Loucy (cell line): Measurements from ENCODE around the gene CD28.

ENCODE experiments used
- H2AFZ ChIP-seq: fragments of 200-600 bp; sonication (generic); 2 replicates; pipeline ENCODE4 v1.6.0; 2016; ENCODE audit warnings: antibody characterized with exemption, mild to moderate bottlenecking, low read length, moderate library complexity
- H3F3A ChIP-seq: fragments of 200-600 bp; 2 replicates; pipeline ENCODE4 v1.6.0; 2016; ENCODE audit warnings: antibody characterized with exemption, low read depth, mild to moderate bottlenecking
- H3K27me3 ChIP-seq: fragments of 200-600 bp; sonication (generic); 2 replicates; pipeline ENCODE4 v1.6.1; 2014; ENCODE audit warnings: low read length, mild to moderate bottlenecking; ENCODE audit not compliant: insufficient read depth, poor library complexity, severe bottlenecking
- H3K36me3 ChIP-seq: fragments of 200-600 bp; sonication (generic); 2 replicates; pipeline ENCODE4 v1.6.1; 2016; ENCODE audit warnings: low read length; ENCODE audit not compliant: insufficient read depth
- H3K4me1 ChIP-seq: fragments of 200-600 bp; sonication (generic); 2 replicates; pipeline ENCODE4 v1.5.1; 2014; ENCODE audit warnings: low read length, mild to moderate bottlenecking; ENCODE audit not compliant: insufficient read depth, poor library complexity, severe bottlenecking
- H3K4me2 ChIP-seq: fragments of 200-600 bp; sonication (generic); 2 replicates; pipeline ENCODE4 v1.6.0; 2014; ENCODE audit warnings: antibody characterized with exemption, low read length, low read depth, mild to moderate bottlenecking; ENCODE audit not compliant: poor library complexity, severe bottlenecking
- H3K4me3 ChIP-seq: fragments of 200-600 bp; sonication (generic); 2 replicates; pipeline ENCODE4 v1.5.1; 2014; ENCODE audit warnings: low read length, mild to moderate bottlenecking, mixed read lengths; ENCODE audit not compliant: poor library complexity, severe bottlenecking
- H3K79me2 ChIP-seq: fragments of 200-600 bp; sonication (generic); 2 replicates; pipeline ENCODE4 v1.6.1; 2014; ENCODE audit warnings: low read length; ENCODE audit not compliant: insufficient read depth
- H3K9ac ChIP-seq: fragments of 200-600 bp; sonication (generic); 2 replicates; pipeline ENCODE4 v1.6.0; 2014; ENCODE audit warnings: mild to moderate bottlenecking, low read depth, low read length, moderate library complexity; ENCODE audit not compliant: poor library complexity, severe bottlenecking
- H3K9me2 ChIP-seq: fragments of 200-600 bp; sonication (generic); replicated peaks from 2 replicates; pipeline ENCODE4 v1.6.1; 2016; ENCODE audit warnings: low read depth, low read length, mixed read lengths
- H3K9me3 ChIP-seq: fragments of 200-600 bp; sonication (generic); 2 replicates; pipeline ENCODE4 v1.6.1; 2014; ENCODE audit warnings: mild to moderate bottlenecking, antibody characterized with exemption, low read length, low read depth; ENCODE audit not compliant: insufficient read depth
- H4K20me1 ChIP-seq: fragments of 200-600 bp; sonication (generic); 2 replicates; pipeline ENCODE4 v1.6.0; 2014; ENCODE audit warnings: antibody characterized with exemption, low read length, mild to moderate bottlenecking; ENCODE audit not compliant: insufficient read depth, poor library complexity, severe bottlenecking
- EZH2phosphoT487 ChIP-seq: fragments of 200-600 bp; IDR thresholded peaks from 2 replicates; pipeline ENCODE4 v1.6.1; 2018; ENCODE audit warnings: antibody characterized with exemption, mild to moderate bottlenecking, moderate library complexity, borderline replicate concordance
- TF ChIP-seq, protein P1 (sequence below): fragments of 200-600 bp; sonication (generic); conservative IDR thresholded peaks from 2 replicates; pipeline ENCODE4 v1.5.1; 2014; ENCODE audit warnings: mild to moderate bottlenecking, antibody characterized with exemption, low read length

Gene CD28

GRCh38 chr2:203691149-203691548, 15.3 kb upstream of the CD28 start:
- H3F3A ChIP-seq: no peaks in the 10 kb centered on the region
- H3K9me2 ChIP-seq: no peaks in the 10 kb centered on the region
- no peaks in the 10 kb centered on the region for H4K20me1 ChIP-seq
- H3K4me2 ChIP-seq: no peak overlapping the region
- H3K9ac ChIP-seq: no peak overlapping the region
- H3K4me1 ChIP-seq: peaks cover 18% of the 10 kb centered on the region
- no peak overlapping the region for H3K4me3 ChIP-seq
- H3K79me2 ChIP-seq: no peaks in the 10 kb centered on the region
- no peak for TF ChIP-seq EZH2phosphoT487
- no peaks in the 10 kb centered on the region for H3K36me3 ChIP-seq
- no peaks in the 10 kb centered on the region for H3K27me3 ChIP-seq
- no peaks in the 10 kb centered on the region for H3K9me3 ChIP-seq
- peak overlapping the region; percentile 16; the same call in 1 of the 2 replicates for H2AFZ ChIP-seq

DNA sequence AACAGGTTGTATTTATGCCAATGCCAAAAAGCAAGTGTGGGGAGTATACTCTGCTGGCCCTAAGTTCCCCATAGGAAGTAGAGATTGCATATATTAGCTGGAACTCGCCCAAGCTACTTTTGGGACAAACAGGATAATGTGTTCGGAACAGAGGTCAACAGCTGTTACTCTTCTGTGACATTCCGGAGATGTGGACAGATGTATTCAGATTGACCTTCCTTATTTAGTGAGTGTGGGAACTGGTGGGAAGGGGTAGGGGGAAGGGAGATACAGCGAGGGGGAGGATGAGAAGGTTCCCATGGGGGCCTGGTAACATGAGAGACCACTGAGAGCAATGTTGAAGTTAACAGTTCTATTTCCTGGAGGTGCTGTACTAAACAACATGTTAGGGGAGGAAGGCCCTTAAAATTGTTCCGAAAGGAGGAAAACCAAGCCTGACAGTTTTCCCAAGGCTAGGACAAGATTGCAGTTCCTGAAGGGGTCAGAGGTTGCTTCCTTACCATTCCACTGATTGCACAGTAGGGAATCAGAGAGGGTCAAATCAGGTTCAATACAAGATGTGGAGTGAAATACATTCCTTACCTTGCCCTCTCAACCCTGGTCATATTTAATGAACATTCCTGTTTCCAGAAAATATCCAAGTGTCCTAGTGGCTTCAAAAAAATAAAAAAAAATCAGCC, 14.3 kb upstream of the CD28 start:
- no peak overlapping the region for H3K4me2 ChIP-seq
- no peaks in the 10 kb centered on the region for H3K27me3 ChIP-seq
- no peaks in the 10 kb centered on the region for H3K79me2 ChIP-seq
- no peaks in the 10 kb centered on the region for H3F3A ChIP-seq
- H3K36me3 ChIP-seq: no peaks in the 10 kb centered on the region
- H4K20me1 ChIP-seq: no peaks in the 10 kb centered on the region
- H2AFZ ChIP-seq: no peak overlapping the region
- peaks cover 18% of the 10 kb centered on the region for H3K4me1 ChIP-seq
- H3K9me3 ChIP-seq: no peaks in the 10 kb centered on the region
- no peak overlapping the region for H3K9ac ChIP-seq
- H3K9me2 ChIP-seq: no peaks in the 10 kb centered on the region
- TF ChIP-seq, protein P1, sequence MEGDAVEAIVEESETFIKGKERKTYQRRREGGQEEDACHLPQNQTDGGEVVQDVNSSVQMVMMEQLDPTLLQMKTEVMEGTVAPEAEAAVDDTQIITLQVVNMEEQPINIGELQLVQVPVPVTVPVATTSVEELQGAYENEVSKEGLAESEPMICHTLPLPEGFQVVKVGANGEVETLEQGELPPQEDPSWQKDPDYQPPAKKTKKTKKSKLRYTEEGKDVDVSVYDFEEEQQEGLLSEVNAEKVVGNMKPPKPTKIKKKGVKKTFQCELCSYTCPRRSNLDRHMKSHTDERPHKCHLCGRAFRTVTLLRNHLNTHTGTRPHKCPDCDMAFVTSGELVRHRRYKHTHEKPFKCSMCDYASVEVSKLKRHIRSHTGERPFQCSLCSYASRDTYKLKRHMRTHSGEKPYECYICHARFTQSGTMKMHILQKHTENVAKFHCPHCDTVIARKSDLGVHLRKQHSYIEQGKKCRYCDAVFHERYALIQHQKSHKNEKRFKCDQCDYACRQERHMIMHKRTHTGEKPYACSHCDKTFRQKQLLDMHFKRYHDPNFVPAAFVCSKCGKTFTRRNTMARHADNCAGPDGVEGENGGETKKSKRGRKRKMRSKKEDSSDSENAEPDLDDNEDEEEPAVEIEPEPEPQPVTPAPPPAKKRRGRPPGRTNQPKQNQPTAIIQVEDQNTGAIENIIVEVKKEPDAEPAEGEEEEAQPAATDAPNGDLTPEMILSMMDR: no peak
- TF ChIP-seq EZH2phosphoT487: no peak
- no peak overlapping the region for H3K4me3 ChIP-seq

- Histone ChIP-seq H3K9ac (no peak overlapping the region), H3K9me3 (no peaks in the 10 kb centered on the region), H3K4me2 (no peak overlapping the region), H3K4me1 (peaks cover 18% of the 10 kb centered on the region), H3K36me3 (no peaks in the 10 kb centered on the region), H3K4me3 (no peak overlapping the region), H3K9me2 (no peaks in the 10 kb centered on the region), H3F3A (no peaks in the 10 kb centered on the region), H2AFZ (no peak overlapping the region), H3K79me2 (no peaks in the 10 kb centered on the region), H3K27me3 (no peaks in the 10 kb centered on the region), H4K20me1 (no peaks in the 10 kb centered on the region)
- no peak for TF ChIP-seq EZH2phosphoT487
- TF ChIP-seq, protein P1: no peak
Measured at GRCh38 chr2:203693242-203693879, 13.1 kb upstream of the CD28 start.
